GM23338 (cell line): ENCODE results near the gene FAM53B. TPM values are rescaled to one million over a fixed set of nuclear protein-coding genes. Genes with fewer than 3 reads are reported as not detected.

ENCODE experiments used
- ATAC-seq: fragments of 200-7000 bp; cut with Tn5 transposase; 3 replicates; pipeline ENCODE4 v1.9.1; 2020
- DNase-seq: peaks from one replicate; pipeline ENCODE4 v3.0.0-alpha.2; 2015; ENCODE audit warnings: low spot score
- H2AFZ ChIP-seq: fragments of 200-600 bp; sonication (generic); 2 replicates; pipeline ENCODE4 v1.8.0; 2016; ENCODE audit warnings: antibody characterized with exemption, mild to moderate bottlenecking, moderate library complexity
- H3F3A ChIP-seq: fragments of 200-600 bp; sonication (generic); replicated peaks from 2 replicates; pipeline ENCODE4 v1.8.0; 2017; ENCODE audit warnings: antibody characterized with exemption, mixed run types, low read depth
- H3K27ac ChIP-seq: fragments of 200-600 bp; sonication (generic); 2 replicates; pipeline ENCODE4 v1.6.1; 2016; ENCODE audit warnings: low read depth
- H3K27me3 ChIP-seq: fragments of 200-600 bp; sonication (generic); 2 replicates; pipeline ENCODE4 v1.8.0; 2016; ENCODE audit warnings: mild to moderate bottlenecking, mixed run types, moderate library complexity; ENCODE audit not compliant: insufficient read depth
- H3K36me3 ChIP-seq: fragments of 200-600 bp; sonication (generic); 2 replicates; pipeline ENCODE4 v1.8.0; 2016; ENCODE audit warnings: mild to moderate bottlenecking; ENCODE audit not compliant: insufficient read depth
- H3K4me1 ChIP-seq: fragments of 200-600 bp; sonication (generic); 2 replicates; pipeline ENCODE4 v1.8.0; 2016; ENCODE audit warnings: mild to moderate bottlenecking, moderate library complexity; ENCODE audit not compliant: insufficient read depth
- H3K4me2 ChIP-seq: fragments of 200-600 bp; sonication (generic); 2 replicates; pipeline ENCODE4 v1.7.1; 2017; ENCODE audit warnings: mixed run types
- H3K4me3 ChIP-seq: fragments of 200-600 bp; sonication (generic); 2 replicates; pipeline ENCODE4 v1.6.1; 2016; ENCODE audit warnings: mixed run types
- H3K79me2 ChIP-seq: fragments of 200-600 bp; sonication (generic); replicated peaks from 2 replicates; pipeline ENCODE4 v1.8.0; 2017; ENCODE audit warnings: mild to moderate bottlenecking; ENCODE audit not compliant: insufficient read depth
- H3K9me2 ChIP-seq: fragments of 200-600 bp; sonication (generic); 2 replicates; pipeline ENCODE4 v1.8.0; 2017; ENCODE audit not compliant: insufficient read depth
- H4K20me1 ChIP-seq: fragments of 200-600 bp; sonication (generic); replicated peaks from 2 replicates; pipeline ENCODE4 v1.8.0; 2017; ENCODE audit warnings: mild to moderate bottlenecking; ENCODE audit not compliant: insufficient read depth
- H3K27ac Mint-ChIP-seq: 2 replicates; pipeline ENCODE4 v1.8.0; 2020; ENCODE audit warnings: inconsistent platforms, mild to moderate bottlenecking, moderate library complexity, mixed read lengths
- H3K27me3 Mint-ChIP-seq: 3 replicates; pipeline ENCODE4 v1.8.0; 2022; ENCODE audit warnings: low read depth, mild to moderate bottlenecking, moderate library complexity, mixed read lengths, inconsistent platforms; ENCODE audit not compliant: insufficient read depth, poor library complexity
- H3K36me3 Mint-ChIP-seq: 3 replicates; pipeline ENCODE4 v1.8.0; 2021; ENCODE audit warnings: low read depth, mild to moderate bottlenecking, inconsistent platforms, moderate library complexity, mixed read lengths
- H3K4me1 Mint-ChIP-seq: 3 replicates; pipeline ENCODE4 v1.8.0; 2020; ENCODE audit warnings: mild to moderate bottlenecking, inconsistent platforms, mixed read lengths
- H3K4me3 Mint-ChIP-seq: 3 replicates; pipeline ENCODE4 v1.8.0; 2021; ENCODE audit warnings: moderate library complexity, mild to moderate bottlenecking, inconsistent platforms, mixed read lengths
- H3K9me3 Mint-ChIP-seq: 3 replicates; pipeline ENCODE4 v1.8.0; 2020; ENCODE audit warnings: moderate library complexity, mild to moderate bottlenecking, inconsistent platforms, mixed read lengths
- CREB1 ChIP-seq: fragments of 250-450 bp; sonication (Bioruptor Pico); IDR thresholded peaks from 2 replicates; pipeline ENCODE4 v1.5.0; 2020; ENCODE audit warnings: low read depth, mild to moderate bottlenecking, moderate library complexity
- EZH2 ChIP-seq: fragments of 200-600 bp; sonication (generic); IDR thresholded peaks from one replicate; pipeline ENCODE4 v1.8.0; 2017; ENCODE audit warnings: antibody characterized with exemption, mild to moderate bottlenecking, low read depth; ENCODE audit not compliant: unreplicated experiment
- EZH2phosphoT487 ChIP-seq: fragments of 200-600 bp; sonication (generic); IDR thresholded peaks from one replicate; pipeline ENCODE4 v1.8.1; 2018; ENCODE audit warnings: antibody characterized with exemption; ENCODE audit not compliant: unreplicated experiment
- JUNB ChIP-seq: IDR thresholded peaks from one replicate; pipeline ENCODE4 v1.6.1; 2016; ENCODE audit warnings: antibody characterized with exemption; ENCODE audit not compliant: unreplicated experiment
- NANOG ChIP-seq: IDR thresholded peaks from 2 replicates; pipeline ENCODE4 v1.6.1; 2016; ENCODE audit warnings: antibody characterized with exemption, borderline replicate concordance
- POLR2AphosphoS5 ChIP-seq: IDR thresholded peaks from 2 replicates; pipeline ENCODE4 v1.6.1; 2016; ENCODE audit warnings: antibody characterized with exemption, low read depth
- STAT1 ChIP-seq: IDR thresholded peaks from one replicate; pipeline ENCODE4 v1.6.1; 2016; ENCODE audit warnings: antibody characterized with exemption; ENCODE audit not compliant: unreplicated experiment
- ZNF114 ChIP-seq: fragments of 250-450 bp; sonication (Bioruptor Pico); IDR thresholded peaks from 2 replicates; pipeline ENCODE4 v1.5.0; 2020; ENCODE audit warnings: mild to moderate bottlenecking, moderate library complexity
- ZNF331 ChIP-seq: fragments of 250-450 bp; sonication (Bioruptor Pico); IDR thresholded peaks from 2 replicates; pipeline ENCODE4 v1.5.0; 2020; ENCODE audit warnings: low read depth, mild to moderate bottlenecking, moderate library complexity
- polyA plus RNA-seq: library from polyadenylated mRNA; unstranded; fragments of >200 nt; fragmentation: Nextera tagmentation; extraction: Ambion mirVana; gene quantifications from 2 replicates; pipeline ENCODE4 v1.2.1, GENCODE V29; 2016
- total RNA-seq: library from RNA; depleted of rRNA; stranded (reverse); fragments of >200 nt; shearing (Covaris generic); gene quantifications from 2 replicates; pipeline ENCODE4 v1.2.3, GENCODE V29; 2014
- TF ChIP-seq, protein P1 (sequence below): IDR thresholded peaks from one replicate; pipeline ENCODE4 v1.6.1; 2018; ENCODE audit warnings: antibody characterized with exemption; ENCODE audit not compliant: unreplicated experiment
- TF ChIP-seq, protein P2 (sequence below), 2 experiments: fragments of 200-600 bp in 1 of 2; sonication (generic) in 1 of 2; conservative IDR thresholded peaks; 2 replicates each; pipeline versions ENCODE4 v1.5.1 to v1.6.1; 2016 to 2017; ENCODE audit warnings: antibody characterized with exemption in 2 of 2, low read depth in 2 of 2, mild to moderate bottlenecking in 2 of 2, moderate library complexity in 1 of 2
- TF ChIP-seq, protein P3 (sequence below): fragments of 250-450 bp; sonication (Bioruptor Pico); IDR thresholded peaks from 2 replicates; pipeline ENCODE4 v1.5.0; 2020; ENCODE audit warnings: mild to moderate bottlenecking, moderate library complexity
- TF ChIP-seq, protein P4 (sequence below): IDR thresholded peaks from 2 replicates; pipeline ENCODE4 v1.6.1; 2016; ENCODE audit warnings: antibody characterized with exemption

The FAM53B gene
- total and polyA plus RNA-seq, 2 experiments from 2014 or later, result 3.0 to 20.3 TPM

DNA sequence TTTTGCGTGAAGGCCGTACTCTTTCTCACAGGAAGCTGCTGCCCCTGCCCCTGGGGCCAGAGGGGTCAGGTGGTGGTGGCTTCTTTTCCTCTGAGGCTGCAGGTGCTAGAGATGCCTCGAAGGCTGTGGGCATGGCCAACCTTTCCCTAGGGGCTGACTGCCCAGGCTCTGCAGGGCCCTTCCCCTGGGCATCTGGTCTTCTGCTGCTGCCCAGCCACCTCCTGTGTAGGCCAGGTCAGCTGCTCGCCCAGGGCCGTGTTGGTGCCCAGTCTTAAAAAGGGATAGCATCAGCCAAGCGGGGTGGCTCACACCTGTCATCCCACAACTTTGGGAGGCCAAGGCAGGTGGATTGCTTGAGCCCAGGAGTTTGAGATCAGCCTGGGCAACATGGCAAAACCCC lies 114.3 kb downstream of the FAM53B start:
- Histone ChIP-seq H3F3A (no peaks in the 10 kb centered on the region), H3K4me1 (peaks cover 12% of the 10 kb centered on the region), H4K20me1 (no peaks in the 10 kb centered on the region), H3K9me2 (no peaks in the 10 kb centered on the region), H3K27me3 (no peaks in the 10 kb centered on the region), H3K4me3 (no peak overlapping the region), H2AFZ (no peak overlapping the region), H3K36me3 (no peaks in the 10 kb centered on the region), H3K27ac (no peak overlapping the region), H3K4me2 (peak overlapping the region; percentile 38; the same call in 1 of the 2 replicates), H3K79me2 (0 out of 2 replicates have a peak, but pooled peaks cover 3% of the 10 kb centered on the region)
- peaks cover 20% of the 10 kb centered on the region for H3K27me3 Mint-ChIP-seq
- H3K4me1 Mint-ChIP-seq, result peaks cover 26% of the 10 kb centered on the region
- TF ChIP-seq EZH2 (no peak), NANOG (no peak), STAT1 (no peak), JUNB (no peak), ZNF114 (CRISPR knock-in tag) (no peak), ZNF331 (CRISPR knock-in tag) (no peak), POLR2AphosphoS5 (no peak), EZH2phosphoT487 (no peak), CREB1 (CRISPR knock-in tag) (no peak)
- TF ChIP-seq, protein P1, sequence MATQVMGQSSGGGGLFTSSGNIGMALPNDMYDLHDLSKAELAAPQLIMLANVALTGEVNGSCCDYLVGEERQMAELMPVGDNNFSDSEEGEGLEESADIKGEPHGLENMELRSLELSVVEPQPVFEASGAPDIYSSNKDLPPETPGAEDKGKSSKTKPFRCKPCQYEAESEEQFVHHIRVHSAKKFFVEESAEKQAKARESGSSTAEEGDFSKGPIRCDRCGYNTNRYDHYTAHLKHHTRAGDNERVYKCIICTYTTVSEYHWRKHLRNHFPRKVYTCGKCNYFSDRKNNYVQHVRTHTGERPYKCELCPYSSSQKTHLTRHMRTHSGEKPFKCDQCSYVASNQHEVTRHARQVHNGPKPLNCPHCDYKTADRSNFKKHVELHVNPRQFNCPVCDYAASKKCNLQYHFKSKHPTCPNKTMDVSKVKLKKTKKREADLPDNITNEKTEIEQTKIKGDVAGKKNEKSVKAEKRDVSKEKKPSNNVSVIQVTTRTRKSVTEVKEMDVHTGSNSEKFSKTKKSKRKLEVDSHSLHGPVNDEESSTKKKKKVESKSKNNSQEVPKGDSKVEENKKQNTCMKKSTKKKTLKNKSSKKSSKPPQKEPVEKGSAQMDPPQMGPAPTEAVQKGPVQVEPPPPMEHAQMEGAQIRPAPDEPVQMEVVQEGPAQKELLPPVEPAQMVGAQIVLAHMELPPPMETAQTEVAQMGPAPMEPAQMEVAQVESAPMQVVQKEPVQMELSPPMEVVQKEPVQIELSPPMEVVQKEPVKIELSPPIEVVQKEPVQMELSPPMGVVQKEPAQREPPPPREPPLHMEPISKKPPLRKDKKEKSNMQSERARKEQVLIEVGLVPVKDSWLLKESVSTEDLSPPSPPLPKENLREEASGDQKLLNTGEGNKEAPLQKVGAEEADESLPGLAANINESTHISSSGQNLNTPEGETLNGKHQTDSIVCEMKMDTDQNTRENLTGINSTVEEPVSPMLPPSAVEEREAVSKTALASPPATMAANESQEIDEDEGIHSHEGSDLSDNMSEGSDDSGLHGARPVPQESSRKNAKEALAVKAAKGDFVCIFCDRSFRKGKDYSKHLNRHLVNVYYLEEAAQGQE, result no peak
- TF ChIP-seq, protein P2, sequence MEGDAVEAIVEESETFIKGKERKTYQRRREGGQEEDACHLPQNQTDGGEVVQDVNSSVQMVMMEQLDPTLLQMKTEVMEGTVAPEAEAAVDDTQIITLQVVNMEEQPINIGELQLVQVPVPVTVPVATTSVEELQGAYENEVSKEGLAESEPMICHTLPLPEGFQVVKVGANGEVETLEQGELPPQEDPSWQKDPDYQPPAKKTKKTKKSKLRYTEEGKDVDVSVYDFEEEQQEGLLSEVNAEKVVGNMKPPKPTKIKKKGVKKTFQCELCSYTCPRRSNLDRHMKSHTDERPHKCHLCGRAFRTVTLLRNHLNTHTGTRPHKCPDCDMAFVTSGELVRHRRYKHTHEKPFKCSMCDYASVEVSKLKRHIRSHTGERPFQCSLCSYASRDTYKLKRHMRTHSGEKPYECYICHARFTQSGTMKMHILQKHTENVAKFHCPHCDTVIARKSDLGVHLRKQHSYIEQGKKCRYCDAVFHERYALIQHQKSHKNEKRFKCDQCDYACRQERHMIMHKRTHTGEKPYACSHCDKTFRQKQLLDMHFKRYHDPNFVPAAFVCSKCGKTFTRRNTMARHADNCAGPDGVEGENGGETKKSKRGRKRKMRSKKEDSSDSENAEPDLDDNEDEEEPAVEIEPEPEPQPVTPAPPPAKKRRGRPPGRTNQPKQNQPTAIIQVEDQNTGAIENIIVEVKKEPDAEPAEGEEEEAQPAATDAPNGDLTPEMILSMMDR (conservative IDR thresholded peaks at IDR 0.05; ENCODE audit: low read depth in 2 of 2), result no peak
- TF ChIP-seq, protein P3, sequence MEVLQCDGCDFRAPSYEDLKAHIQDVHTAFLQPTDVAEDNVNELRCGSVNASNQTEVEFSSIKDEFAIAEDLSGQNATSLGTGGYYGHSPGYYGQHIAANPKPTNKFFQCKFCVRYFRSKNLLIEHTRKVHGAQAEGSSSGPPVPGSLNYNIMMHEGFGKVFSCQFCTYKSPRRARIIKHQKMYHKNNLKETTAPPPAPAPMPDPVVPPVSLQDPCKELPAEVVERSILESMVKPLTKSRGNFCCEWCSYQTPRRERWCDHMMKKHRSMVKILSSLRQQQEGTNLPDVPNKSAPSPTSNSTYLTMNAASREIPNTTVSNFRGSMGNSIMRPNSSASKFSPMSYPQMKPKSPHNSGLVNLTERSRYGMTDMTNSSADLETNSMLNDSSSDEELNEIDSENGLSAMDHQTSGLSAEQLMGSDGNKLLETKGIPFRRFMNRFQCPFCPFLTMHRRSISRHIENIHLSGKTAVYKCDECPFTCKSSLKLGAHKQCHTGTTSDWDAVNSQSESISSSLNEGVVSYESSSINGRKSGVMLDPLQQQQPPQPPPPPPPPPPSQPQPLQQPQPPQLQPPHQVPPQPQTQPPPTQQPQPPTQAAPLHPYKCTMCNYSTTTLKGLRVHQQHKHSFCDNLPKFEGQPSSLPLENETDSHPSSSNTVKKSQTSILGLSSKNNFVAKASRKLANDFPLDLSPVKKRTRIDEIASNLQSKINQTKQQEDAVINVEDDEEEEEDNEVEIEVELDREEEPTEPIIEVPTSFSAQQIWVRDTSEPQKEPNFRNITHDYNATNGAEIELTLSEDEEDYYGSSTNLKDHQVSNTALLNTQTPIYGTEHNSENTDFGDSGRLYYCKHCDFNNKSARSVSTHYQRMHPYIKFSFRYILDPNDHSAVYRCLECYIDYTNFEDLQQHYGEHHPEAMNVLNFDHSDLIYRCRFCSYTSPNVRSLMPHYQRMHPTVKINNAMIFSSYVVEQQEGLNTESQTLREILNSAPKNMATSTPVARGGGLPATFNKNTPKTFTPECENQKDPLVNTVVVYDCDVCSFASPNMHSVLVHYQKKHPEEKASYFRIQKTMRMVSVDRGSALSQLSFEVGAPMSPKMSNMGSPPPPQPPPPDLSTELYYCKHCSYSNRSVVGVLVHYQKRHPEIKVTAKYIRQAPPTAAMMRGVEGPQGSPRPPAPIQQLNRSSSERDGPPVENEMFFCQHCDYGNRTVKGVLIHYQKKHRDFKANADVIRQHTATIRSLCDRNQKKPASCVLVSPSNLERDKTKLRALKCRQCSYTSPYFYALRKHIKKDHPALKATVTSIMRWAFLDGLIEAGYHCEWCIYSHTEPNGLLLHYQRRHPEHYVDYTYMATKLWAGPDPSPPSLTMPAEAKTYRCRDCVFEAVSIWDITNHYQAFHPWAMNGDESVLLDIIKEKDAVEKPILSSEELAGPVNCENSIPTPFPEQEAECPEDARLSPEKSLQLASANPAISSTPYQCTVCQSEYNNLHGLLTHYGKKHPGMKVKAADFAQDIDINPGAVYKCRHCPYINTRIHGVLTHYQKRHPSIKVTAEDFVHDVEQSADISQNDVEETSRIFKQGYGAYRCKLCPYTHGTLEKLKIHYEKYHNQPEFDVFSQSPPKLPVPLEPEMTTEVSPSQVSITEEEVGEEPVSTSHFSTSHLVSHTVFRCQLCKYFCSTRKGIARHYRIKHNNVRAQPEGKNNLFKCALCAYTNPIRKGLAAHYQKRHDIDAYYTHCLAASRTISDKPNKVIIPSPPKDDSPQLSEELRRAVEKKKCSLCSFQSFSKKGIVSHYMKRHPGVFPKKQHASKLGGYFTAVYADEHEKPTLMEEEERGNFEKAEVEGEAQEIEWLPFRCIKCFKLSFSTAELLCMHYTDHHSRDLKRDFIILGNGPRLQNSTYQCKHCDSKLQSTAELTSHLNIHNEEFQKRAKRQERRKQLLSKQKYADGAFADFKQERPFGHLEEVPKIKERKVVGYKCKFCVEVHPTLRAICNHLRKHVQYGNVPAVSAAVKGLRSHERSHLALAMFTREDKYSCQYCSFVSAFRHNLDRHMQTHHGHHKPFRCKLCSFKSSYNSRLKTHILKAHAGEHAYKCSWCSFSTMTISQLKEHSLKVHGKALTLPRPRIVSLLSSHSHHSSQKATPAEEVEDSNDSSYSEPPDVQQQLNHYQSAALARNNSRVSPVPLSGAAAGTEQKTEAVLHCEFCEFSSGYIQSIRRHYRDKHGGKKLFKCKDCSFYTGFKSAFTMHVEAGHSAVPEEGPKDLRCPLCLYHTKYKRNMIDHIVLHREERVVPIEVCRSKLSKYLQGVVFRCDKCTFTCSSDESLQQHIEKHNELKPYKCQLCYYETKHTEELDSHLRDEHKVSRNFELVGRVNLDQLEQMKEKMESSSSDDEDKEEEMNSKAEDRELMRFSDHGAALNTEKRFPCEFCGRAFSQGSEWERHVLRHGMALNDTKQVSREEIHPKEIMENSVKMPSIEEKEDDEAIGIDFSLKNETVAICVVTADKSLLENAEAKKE (CRISPR knock-in tag), result no peak
- TF ChIP-seq, protein P4, sequence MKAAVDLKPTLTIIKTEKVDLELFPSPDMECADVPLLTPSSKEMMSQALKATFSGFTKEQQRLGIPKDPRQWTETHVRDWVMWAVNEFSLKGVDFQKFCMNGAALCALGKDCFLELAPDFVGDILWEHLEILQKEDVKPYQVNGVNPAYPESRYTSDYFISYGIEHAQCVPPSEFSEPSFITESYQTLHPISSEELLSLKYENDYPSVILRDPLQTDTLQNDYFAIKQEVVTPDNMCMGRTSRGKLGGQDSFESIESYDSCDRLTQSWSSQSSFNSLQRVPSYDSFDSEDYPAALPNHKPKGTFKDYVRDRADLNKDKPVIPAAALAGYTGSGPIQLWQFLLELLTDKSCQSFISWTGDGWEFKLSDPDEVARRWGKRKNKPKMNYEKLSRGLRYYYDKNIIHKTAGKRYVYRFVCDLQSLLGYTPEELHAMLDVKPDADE, result no peak
- H3K9me3 Mint-ChIP-seq, result no peaks in the 10 kb centered on the region; the same call in 2 of the 3 replicates
- DNase-seq (no peak), ATAC-seq (no peak)
- no peak overlapping the region for H3K4me3 Mint-ChIP-seq
- H3K36me3 Mint-ChIP-seq, result 0 out of 3 replicates have a peak, but pooled peaks cover 3% of the 10 kb centered on the region
- H3K27ac Mint-ChIP-seq, result no peak overlapping the region
